GM19452 (cell line): Measurements from ENCODE around the gene UBIAD1.

ENCODE experiments used
- ATAC-seq: cut with Tn5 transposase; IDR thresholded peaks from one replicate; pipeline ENCODE4 v1.9.1; 2021; ENCODE audit not compliant: unreplicated experiment

Gene UBIAD1

DNA sequence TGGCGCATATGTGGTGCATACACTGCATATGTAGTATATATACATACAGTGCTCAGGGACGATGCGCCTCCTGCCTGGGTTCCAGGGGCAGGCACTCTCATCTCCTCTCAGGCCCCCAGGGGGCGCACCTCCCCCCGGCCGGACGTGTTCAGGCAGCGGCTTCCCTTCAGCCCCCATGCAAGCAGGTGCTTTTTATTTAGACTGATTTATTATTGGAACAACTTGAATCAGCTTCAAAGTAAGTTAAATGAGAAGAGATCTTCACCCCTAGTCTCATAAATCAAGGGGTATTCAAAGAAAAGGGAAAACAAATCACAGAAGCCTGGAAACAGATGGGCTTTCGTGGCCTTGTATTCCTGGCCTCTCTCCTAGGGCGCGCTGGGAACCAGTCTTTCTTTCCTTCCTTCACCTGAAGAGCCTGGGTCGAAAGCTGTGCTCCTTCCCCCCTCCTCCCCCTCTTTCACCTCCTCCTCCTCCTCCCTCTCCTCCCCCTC lies 64.6 kb downstream of the UBIAD1 start:
- ATAC-seq, result no peak
